Stimulated activated CD8-positive, alpha-beta memory T cell treated with anti-CD3 and anti-CD28 coated beads, Interleukin-2, amount 100 ng/mL, for 1 hour (primary cell): ENCODE data around the gene KATNAL1.
"Not testable (repeated sequence)": the region's sequence is repeated elsewhere in the genome, so short reads cannot be mapped to it uniquely, and the experiment has no call there.

Source experiments
- DNase-seq, 2 donors: peaks; one replicate each; pipeline ENCODE4 v3.0.0-alpha.2; 2020; ENCODE audit warnings: low read depth in 2 of 2

Gene KATNAL1

DNA sequence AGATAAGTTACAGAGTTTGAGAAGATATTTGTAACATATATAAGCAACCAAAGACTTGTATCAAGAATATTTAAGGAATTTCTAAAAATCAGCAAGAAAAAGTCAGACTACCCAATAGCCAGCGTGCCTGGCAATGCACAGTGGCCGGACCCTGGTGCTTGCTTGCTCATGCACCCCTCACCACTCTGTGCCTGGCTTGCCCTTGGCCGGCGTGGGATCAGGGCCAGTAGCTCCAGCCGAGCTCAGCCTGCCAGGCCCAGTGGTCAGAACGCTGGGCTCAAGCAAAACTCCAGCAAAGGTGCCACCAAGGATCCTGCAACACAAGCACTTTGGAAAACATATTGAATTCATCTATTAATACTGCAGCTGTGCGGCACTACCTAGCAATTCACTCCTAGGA, 95.1 kb downstream of the KATNAL1 start:
- DNase-seq, result no peak

DNA sequence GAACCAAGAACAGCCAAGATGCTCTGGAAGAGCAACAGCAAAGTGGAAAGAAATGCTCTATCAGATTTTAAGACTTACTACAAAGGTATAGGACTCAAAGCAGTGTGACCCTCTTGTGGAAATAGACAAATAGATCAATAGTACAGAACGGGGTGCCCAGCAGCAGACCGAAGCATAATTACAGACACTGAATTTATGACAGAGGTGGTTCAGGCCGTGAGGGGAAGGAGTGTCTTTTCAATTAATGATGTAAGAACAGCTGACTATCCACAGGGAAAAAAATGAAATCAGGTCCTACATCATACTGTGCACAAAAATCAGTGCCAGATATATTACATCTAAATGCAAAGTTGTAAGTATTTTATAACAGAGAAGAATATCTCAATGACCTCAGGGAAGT, 95.6 kb downstream of the KATNAL1 start:
- no peak for DNase-seq

DNA sequence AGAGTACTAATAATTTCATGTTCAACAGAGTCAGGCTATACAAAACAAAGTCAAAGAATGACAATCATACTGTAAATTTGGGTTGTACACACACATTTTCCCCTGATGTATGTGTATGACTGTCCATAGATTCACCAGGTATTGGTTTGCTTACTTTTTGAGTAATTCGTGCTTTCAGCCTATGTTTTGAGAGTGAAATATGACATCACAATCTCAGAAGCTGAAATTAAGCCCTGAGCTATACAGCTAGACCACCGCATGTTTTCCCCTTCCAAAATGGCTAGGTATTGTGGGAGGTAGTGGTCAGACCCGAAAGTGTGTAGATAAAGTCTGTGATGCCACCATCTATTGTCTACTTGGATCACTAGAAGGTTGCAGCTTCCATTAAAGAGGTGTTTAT, 102.8 kb downstream of the KATNAL1 start:
- no peak for DNase-seq

DNA sequence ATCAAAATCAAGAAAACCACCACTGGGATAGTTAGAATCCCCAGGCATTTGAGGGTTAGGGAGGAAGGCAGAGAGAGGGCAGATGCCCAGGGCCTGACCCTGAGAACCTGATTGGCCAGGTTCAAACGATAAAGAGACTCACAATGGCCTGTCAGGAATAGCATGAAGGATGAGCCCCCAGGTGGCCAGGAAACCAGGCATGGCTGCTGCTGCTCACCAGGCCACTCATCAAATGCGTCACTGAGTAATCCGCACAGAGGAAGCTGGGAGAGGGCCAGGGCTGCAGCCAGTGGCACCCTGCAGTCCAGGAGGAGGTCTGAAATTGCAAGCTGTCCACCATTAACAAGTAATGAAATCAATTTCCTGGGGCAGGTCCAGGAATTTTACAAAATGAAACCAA, 111.3 kb downstream of the KATNAL1 start:
- no peak for DNase-seq

DNA sequence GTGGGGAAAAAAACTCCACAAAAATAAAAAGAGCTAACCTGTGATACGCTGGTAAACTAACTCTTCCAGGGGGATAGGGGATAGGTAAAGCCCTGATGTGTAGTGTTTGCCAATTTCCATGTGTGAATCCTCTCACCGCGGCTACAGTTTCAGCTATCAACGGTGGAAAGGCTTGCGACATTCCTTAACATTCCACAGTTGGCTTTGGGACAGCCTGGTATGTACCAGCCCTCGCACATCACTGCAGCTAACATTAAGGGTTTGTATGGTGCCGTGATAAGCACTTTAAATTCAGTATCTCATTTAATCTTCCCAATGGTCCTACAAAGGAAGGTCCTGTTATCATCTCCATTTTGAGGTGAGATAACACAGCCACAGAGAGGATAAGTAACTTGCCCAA, 112.4 kb downstream of the KATNAL1 start:
- no peak for DNase-seq

DNA sequence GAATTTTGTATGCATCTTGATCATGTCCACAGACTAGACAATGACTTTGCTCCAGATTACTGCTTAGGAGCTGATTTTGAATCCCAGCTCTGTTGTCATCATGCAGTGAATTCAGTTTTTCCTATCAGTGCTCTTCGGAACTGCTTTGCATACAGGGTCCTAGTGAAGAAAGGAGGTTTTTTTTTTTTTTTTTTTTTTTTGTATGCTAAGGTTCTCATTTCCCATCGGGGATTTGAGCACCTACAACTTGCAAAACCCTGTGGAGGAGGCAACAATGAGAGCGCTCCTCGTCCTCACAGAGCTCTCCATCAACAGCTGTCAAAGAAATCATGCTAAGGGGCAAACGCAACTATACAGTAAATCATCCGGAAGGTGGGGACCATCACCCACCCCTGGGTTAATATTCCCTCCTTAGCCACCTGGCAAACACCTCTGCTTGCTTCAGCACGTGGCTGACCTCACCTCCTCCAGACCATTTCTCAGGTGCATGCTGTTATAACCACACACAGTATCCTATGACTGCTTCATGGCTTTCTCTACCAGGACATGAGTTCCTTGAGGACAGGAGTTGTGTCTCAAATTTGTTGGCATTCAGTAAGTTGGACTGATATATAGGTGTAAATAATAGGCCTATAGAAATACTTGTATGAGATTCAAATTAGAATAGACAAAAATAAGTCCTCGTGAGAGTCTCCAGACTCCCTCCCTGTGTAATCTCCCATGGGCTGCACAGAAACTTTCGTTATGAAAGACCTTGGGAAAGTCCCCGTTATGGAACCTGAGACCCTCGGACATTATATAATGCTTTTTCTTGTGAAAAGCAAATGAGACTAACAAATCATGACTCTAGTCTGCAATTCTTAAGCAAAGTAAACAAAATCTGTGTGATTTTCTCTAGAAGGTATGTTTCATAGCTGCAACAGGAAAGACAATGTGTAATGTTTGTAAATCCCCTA, 113.8 kb downstream of the KATNAL1 start:
- DNase-seq, result no peak

DNA sequence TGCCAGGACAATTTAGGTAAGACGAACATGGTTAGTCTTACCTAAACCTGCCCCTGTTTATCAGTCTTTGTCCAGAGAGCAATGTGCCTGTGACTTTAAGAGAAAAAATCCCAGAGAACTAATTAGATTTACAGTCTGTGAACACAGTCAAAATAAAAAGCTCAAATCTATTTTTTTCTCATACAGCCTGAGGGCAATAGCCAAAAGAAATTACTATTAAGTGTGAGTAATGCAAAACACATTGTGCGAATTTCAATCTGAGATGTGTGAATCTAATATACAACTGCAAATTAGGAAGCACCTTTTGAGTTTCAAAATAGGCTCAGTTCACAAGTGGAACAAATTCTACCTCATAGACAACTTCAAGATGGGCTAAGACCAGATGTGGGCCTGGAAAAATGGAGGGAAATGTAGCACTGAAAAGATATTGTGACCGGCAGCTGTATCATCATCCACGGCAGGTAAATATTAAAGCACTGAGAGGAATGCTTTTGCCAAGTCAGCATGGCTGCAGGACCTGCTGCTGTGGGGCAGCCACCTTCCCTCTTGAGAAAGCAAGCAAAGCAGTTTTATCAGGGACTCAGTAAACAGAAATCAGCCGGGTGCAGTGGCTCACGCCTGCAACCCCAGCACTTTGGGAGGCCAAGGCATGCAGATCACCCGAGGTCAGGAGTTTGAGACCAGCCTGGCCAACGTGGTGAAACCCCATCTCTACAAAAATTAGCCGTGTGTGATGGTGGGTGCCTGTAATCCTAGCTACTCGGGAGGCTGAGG, 114.8 kb downstream of the KATNAL1 start:
- no peak for DNase-seq

DNA sequence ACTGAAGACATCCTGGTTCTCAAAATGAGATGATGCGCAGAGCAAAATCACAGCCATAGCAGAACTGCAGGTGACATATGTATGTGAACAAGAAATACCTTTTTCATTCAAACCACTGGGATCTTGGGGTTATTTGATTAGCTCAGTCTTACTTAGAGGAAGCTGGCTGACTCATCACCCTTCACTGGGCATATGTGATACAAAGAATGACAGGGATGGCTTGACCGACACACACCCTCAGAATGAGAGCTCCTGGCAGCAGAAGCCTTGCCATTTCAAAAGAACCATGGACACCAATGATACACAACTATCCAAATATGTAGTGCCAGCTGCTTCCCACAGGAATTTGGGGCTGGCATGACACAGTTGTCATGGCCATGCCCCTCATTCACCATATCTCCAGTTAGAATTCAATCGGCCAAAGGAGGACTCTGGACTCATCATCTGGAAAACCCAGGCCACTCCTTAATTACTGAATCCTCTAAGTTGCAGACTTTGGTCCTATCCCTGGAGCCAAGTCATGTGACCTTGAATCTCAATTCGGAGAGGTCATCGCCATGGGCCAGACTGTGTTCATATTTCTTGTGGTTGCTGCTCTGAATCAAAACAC, 115.8 kb downstream of the KATNAL1 start:
- DNase-seq, result no peak

DNA sequence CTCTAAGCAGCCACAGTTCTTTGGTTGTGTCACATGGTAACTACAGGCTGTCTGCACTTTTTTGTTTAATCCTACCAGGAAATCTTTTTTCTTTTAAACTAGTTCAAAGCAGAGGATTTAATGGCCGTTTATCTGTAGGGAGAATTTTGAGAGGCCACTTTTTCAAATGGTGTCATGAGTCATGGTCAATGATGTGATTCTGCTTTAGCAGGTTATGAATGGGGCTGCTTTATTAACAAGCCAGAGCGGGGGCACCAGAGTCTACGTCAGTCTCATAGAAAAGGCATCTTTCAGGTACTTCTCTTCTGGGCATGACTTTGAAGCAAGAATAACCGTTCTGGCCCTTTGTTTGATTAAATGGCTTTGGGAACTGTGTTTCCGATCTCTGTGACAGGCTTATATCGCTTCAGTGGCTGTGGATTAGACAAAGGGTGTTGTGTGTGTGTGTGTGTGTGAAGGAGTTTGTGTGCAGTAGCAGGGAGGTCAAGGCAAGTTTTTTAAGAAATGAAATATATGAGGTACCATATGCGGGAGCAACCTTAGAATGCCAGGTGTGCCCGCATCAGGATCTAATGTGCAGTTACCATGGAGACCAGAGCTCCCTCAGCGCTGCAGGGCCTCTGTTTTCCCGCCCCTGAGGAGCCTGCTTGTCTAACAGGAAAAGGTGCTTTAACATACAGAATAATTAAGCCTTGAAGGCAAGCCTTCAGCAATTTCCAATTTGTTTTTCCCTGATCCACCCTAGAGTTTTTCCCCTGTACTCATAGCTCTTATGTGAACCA, 120.5 kb downstream of the KATNAL1 start:
- DNase-seq, result no peak

DNA sequence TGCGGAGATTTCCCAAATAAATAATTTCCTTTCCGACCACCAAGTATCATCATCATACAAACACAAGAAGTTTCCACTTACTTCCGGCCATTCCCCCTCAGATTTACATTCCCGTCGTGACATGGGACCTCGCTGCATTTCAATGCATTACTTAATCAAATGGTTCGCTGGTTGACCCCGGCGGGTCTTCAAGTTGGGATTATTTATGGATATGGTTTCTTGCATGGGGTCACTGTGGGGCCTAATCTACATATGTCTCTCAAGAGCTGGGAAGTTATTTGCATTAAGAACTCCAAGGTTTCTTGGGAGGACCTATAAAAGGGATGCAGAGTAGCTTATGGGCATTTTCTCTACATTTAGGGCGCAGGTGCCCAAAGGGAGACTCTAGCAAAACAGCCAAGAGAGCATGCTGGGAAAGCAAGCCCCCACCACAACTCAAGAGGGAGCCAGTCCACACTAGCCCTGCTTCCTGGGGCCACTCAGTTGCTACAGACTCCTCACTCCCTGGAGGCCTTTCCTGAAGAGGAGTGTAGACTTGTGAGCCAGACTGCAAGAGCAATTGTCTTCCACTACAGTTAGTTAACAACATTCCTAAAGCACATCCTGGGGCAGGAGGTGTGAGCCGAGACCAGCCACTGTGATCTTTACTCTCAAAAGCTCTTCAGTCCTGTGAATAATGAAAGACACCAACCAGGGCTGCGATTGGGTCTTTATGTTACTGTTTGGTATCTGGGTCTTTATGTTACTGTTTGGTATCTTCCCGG, 125.3 kb downstream of the KATNAL1 start:
- DNase-seq, result no peak

DNA sequence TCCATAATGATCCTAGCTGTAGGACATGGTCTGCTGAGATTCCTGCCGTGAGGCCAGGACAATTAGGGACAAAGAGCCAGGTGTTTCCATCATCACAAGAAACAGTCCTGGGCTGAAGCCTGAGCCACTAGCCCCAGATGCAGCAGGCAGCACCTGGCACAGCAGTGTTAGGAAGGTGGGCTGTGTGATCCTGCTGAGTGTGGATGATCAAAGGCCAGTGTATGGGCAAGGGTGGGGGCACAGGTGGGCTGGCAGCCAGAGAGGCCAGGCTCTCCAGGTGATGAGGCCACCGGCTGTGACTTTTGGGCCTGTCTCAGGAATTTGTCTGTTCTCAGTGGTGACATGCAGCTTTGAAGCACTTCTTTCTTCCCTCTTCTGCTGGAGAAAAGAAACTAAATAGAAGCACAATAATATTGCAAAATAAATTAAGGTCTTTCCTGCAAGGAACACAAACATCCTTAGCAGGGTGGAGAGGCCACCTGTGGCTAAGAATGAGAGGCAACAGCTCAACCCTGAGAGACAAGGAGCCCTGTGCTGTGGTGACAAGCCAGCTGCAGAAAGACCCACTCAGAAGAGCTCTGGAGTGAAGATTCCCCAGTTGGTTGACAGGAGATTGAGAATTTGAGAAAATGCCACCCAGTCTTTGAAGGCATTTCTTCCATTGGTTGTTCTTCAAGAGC, 127.6 kb downstream of the KATNAL1 start:
- no peak for DNase-seq

DNA sequence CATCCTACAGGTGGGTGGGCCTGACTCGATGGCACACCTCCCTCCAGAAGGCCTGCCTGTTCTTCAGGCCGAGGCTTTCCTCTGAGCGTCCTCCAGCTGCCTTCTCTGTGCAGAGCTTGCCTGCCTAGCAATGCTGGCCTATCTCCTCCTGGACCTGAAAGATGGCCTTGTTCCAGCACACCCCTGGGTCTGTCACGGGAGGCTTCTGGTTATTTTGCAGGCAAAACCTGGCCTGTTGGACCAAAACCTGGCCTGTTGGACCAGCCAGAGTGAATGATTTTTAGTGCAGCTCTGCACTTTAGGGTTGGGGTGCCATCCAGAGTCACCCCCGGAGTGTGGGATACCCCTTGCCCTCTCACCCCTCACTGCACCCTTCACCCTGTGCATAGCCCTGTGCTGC, 128.4 kb downstream of the KATNAL1 start:
- no peak for DNase-seq

DNA sequence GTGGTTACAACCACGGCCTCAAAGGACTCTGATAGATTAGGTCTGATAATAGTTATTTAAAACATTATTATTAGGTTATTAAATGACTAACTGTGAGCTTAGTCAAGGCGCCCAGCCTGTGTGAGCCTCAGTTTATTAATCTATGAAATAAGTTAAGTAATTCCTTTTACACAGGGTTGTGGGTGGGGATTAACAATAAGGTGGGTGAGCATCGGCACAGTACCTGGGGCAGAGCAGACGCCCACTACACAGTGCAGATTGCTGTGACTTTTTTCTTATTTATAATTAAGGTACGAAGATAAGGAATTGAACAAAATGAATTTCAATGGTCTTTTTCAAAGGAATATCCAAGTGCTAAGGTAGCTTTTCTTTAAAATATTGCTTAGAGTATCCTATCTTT, 132.2 kb downstream of the KATNAL1 start:
- no peak for DNase-seq

DNA sequence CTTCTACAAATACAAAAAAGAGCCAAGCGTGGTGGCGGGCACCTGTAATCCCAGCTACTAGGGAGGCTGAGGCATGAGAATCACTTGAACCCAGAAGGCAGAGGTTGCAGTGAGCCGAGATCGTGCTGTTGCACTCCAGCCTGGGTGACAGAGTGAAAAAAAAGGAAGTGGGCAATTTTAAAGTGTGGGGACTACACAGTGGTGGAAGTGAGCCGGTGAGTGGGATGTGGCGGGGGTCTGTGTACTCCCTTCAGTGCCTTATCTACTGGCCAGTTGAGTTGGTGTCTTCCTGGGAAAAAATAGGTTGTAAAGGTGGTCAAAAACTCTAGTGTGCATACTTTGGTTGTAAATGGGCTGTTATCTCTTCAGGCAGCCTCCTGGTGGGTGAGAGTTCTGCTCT, 133.1 kb downstream of the KATNAL1 start:
- DNase-seq, result not testable (repeated sequence)

DNA sequence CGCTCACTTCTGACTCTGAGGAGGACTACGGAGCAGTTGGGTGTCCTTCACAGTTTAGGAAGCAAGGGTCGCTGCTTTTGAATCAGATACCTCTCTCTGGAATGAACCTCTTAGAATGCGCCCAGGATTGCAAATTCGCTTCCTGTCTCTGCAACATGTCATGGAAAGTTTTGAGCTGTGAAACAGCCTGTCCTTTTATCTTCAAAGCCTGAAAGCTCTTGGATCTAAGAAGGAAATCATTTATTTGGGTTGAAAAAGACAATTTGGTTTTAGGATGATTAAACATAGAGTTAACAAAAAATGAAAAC, 134.1 kb downstream of the KATNAL1 start:
- no peak for DNase-seq

DNA sequence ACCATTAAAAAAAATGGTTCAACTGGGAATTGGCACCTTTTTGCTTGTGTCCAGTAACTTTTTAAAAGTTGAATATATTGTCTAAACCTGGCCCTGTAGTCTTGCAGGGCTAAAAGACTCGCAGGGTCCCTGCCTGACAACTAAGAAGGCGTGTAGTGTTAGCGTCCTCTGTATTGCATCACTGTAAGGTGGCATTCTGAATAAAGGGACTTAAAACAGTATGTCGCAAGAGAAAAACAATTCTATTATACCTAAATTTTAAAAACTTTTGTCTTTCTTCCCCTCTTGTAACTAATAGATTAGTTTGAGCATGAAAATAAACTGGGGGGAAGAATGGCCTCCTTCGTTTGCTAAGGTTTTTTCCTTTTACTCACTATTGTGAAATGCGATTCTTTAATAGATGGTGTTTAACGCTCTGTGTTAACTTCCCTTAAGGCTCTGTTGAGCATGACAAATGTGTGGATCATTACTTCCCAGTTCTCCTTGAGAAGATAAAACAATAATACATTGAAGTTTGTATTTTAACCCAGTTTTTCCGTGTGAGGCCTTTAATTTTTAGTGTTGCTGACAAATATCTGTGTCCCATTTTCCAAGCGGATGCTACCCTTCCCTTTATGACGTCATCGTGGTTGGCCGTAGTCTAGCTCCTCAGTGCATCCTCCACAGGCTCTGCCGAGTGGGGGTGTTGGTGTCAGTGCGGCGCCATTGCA, 134.6 kb downstream of the KATNAL1 start:
- no peak for DNase-seq

DNA sequence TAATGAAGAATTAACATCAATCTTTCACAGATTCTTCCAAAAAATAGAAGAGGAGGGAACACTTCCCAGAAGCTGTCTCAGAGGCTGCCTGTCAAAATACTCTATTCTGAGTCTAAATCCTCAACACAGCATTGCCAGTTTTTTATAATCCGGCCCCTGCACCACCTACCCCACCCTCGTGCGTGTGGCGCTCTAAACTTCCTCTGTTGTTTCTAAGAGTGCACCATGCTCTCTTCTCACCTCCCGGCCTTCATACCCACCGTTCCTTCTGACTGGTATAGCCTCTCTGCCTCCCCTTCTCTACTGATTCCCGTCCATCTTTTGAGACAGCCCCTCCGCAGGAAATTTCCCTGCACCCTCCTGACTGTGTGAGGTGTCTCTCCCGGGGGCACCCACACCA, 136.8 kb downstream of the KATNAL1 start:
- no peak for DNase-seq

DNA sequence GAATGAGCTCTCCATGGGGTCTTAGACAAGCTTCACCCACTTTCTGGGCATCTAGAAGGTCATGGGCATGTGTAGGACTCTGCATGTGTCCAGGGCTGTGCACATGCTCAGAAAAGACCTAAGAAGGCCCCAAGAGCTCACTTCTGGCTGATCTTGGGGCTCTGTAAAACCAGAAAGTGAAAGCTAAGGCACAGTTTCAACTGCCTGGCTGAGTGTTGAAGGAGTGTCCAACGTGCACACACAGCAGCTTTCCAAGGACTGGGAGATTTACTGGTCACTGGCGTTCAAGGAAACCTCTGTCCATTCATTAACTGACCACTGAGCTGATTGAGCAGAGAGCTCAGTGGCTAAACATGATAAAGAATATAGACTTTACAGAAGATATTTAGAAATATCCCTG, 137.9 kb downstream of the KATNAL1 start:
- DNase-seq, result no peak

DNA sequence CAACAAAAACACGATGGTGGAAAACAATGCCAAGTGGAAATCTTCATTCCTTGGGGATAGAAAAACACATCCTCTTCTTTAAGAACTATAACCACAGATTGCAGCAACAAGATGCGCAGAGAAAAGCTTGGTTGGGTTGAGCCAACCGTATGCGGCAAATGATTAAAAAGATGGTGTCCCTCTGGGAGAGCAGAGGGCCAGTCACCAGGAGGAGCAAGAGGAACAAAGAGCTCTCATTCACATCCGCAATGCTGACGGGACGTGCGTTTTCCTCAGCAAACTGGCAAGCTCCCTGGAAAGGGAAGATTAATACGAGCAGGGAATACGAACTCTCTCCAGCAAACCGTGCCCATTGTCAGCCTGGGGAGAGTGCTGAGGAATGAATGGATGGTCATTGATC, 141.6 kb downstream of the KATNAL1 start:
- no peak for DNase-seq

DNA sequence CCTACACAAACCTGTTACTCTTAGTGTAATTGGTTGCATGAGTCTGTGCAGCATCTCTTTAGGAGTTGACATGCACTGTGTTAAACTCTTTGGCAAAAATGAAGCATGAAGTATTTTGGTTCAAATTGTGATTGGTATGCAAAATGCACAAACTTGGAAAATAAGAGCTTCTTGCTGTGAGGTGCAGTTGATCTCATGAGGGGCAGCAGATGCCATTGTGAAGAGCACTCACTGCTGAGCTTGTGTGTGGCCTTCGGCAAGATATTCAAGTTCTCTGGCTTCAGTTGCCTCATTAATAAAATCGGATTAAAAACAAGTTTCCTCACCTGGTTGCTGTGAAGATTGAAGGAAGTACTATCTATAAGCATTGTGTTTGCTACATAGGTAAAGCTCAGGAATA, 142.3 kb downstream of the KATNAL1 start:
- no peak for DNase-seq
